Activated CD4-positive, alpha-beta T cell treated with anti-CD3 and anti-CD28 coated beads, Interleukin-10, Interleukin-2, amounts not matched to agents 100 ng/mL and 50 ng/mL, durations not matched to agents 16 hours and 8 hours (primary cell): ENCODE data around the gene NAE1.
"Not testable (repeated sequence)": the region's sequence is repeated elsewhere in the genome, so short reads cannot be mapped to it uniquely, and the experiment has no call there.

Experiments
- DNase-seq: peaks from one replicate; pipeline ENCODE4 v3.0.0-alpha.2; 2020

The NAE1 gene

GRCh38 chr16:66800856-66801255 is 29.9 kb downstream of the NAE1 start:
- DNase-seq, result no peak

- DNase-seq, result no peak
These were observed 32.6 kb downstream of the NAE1 start for GRCh38 chr16:66798161-66798560.

- DNase-seq, result not testable (repeated sequence)
These were observed 36.8 kb downstream of the NAE1 start for GRCh38 chr16:66793984-66794383.

GRCh38 chr16:66790130-66790733 is 40.5 kb downstream of the NAE1 start:
- DNase-seq, result no peak

- no peak for DNase-seq
These were observed 43.3 kb downstream of the NAE1 start for GRCh38 chr16:66787427-66787826.

- no peak for DNase-seq
These were observed 44.2 kb downstream of the NAE1 start for GRCh38 chr16:66786551-66786950.

GRCh38 chr16:66776457-66776856 is 54.3 kb downstream of the NAE1 start:
- no peak for DNase-seq

GRCh38 chr16:66774981-66775380 is 55.8 kb downstream of the NAE1 start:
- no peak for DNase-seq

- DNase-seq, result no peak
These were observed 72.7 kb downstream of the NAE1 start for GRCh38 chr16:66758086-66758485.

GRCh38 chr16:66754819-66755218 is 76.0 kb downstream of the NAE1 start:
- no peak for DNase-seq

- no peak for DNase-seq
These were observed 76.6 kb downstream of the NAE1 start for GRCh38 chr16:66754211-66754610.

- no peak for DNase-seq
These were observed 77.8 kb downstream of the NAE1 start for GRCh38 chr16:66752958-66753357.
